KMS-11 (cell line): ENCODE measurements around the gene TMOD1.

Source experiments
- H2AFZ ChIP-seq: fragments of 200-600 bp; sonication (generic); 2 replicates; pipeline ENCODE4 v1.6.1; 2016; ENCODE audit warnings: antibody characterized with exemption, mixed run types, low read depth
- H3K27ac ChIP-seq: fragments of 200-600 bp; sonication (generic); 2 replicates; pipeline ENCODE4 v1.6.1; 2016; ENCODE audit warnings: mild to moderate bottlenecking, mixed run types
- H3K27me3 ChIP-seq: fragments of 200-600 bp; sonication (generic); 2 replicates; pipeline ENCODE4 v1.6.1; 2017; ENCODE audit warnings: mild to moderate bottlenecking, low read depth, mixed run types, moderate library complexity; ENCODE audit not compliant: insufficient read depth
- H3K36me3 ChIP-seq: fragments of 200-600 bp; sonication (generic); 2 replicates; pipeline ENCODE4 v1.6.1; 2017; ENCODE audit warnings: mild to moderate bottlenecking, mixed run types; ENCODE audit not compliant: insufficient read depth
- H3K4me1 ChIP-seq: fragments of 200-600 bp; sonication (generic); 2 replicates; pipeline ENCODE4 v1.6.1; 2016; ENCODE audit warnings: mild to moderate bottlenecking, low read depth, mixed run types; ENCODE audit not compliant: poor library complexity, severe bottlenecking
- H3K4me2 ChIP-seq: fragments of 200-600 bp; sonication (generic); 2 replicates; pipeline ENCODE4 v1.7.0; 2016; ENCODE audit warnings: mild to moderate bottlenecking, mixed run types
- H3K4me3 ChIP-seq: fragments of 200-600 bp; sonication (generic); IDR thresholded peaks from 2 replicates; pipeline ENCODE4 v1.6.1; 2017; ENCODE audit warnings: low read depth, low read length, mixed read lengths; ENCODE audit not compliant: insufficient read depth
- H3K79me2 ChIP-seq: fragments of 200-600 bp; sonication (generic); 2 replicates; pipeline ENCODE4 v1.6.1; 2016; ENCODE audit warnings: low read depth, mixed run types; ENCODE audit not compliant: insufficient read depth
- H3K9ac ChIP-seq: fragments of 200-600 bp; sonication (generic); 2 replicates; pipeline ENCODE4 v1.6.1; 2016; ENCODE audit warnings: mild to moderate bottlenecking, mixed run types
- H4K20me1 ChIP-seq: fragments of 200-600 bp; sonication (generic); 2 replicates; pipeline ENCODE4 v1.6.1; 2016; ENCODE audit warnings: mild to moderate bottlenecking, mixed run types; ENCODE audit not compliant: insufficient read depth
- TF ChIP-seq, protein P1 (sequence below): fragments of 200-600 bp; sonication (generic); conservative IDR thresholded peaks from 2 replicates; pipeline ENCODE4 v1.6.1; 2017; ENCODE audit warnings: low read depth, mild to moderate bottlenecking, antibody characterized with exemption, low read length, moderate library complexity, mixed read lengths

Gene TMOD1

DNA sequence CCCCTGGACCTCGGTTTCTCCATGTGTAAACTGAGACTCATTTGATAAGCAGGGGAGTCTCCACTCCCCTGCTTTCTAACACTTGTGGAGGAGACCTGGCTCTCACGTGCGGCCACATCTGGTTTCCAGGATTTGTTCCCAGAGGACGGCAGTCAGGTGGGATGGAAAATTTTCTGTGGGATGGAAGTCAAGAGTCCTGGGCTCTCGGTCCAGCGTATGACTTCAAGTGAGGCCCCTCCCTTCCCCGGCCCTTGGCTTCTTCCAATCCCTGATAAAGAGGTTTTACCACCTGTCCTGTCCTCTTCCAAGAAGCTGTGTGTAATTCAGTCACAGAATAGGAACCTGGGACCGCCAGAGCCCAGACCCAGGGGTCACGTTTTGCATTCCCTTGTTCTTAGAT, 35.0 kb downstream of the TMOD1 start:
- Histone ChIP-seq H3K4me3 (no peak overlapping the region), H3K4me2 (no peak overlapping the region), H3K27me3 (no peaks in the 10 kb centered on the region), H3K36me3 (0 out of 2 replicates have a peak, but pooled peaks cover 3% of the 10 kb centered on the region), H4K20me1 (no peaks in the 10 kb centered on the region), H3K9ac (no peak overlapping the region), H3K4me1 (no peaks in the 10 kb centered on the region), H3K27ac (no peak overlapping the region), H3K79me2 (no peaks in the 10 kb centered on the region), H2AFZ (no peak overlapping the region)
- TF ChIP-seq, protein P1, sequence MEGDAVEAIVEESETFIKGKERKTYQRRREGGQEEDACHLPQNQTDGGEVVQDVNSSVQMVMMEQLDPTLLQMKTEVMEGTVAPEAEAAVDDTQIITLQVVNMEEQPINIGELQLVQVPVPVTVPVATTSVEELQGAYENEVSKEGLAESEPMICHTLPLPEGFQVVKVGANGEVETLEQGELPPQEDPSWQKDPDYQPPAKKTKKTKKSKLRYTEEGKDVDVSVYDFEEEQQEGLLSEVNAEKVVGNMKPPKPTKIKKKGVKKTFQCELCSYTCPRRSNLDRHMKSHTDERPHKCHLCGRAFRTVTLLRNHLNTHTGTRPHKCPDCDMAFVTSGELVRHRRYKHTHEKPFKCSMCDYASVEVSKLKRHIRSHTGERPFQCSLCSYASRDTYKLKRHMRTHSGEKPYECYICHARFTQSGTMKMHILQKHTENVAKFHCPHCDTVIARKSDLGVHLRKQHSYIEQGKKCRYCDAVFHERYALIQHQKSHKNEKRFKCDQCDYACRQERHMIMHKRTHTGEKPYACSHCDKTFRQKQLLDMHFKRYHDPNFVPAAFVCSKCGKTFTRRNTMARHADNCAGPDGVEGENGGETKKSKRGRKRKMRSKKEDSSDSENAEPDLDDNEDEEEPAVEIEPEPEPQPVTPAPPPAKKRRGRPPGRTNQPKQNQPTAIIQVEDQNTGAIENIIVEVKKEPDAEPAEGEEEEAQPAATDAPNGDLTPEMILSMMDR, result no peak

DNA sequence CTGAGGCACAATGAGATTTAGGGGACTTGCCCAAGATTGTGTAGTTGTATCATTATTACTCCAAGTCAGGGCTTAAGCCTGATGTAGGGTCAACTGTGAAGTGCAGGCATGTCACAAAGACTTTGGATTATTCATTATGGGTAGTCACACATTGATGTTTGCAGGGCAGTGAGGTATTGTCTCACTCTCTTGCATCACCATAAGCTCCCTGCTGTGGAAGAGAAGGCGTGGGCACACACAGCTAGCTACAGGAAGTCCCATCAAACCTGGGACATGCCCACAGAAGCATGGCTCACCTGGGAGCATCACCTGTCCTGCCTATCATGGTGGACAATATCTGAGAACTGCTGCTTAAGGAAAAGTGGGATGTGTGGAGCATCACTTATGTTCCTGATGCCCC, 42.1 kb downstream of the TMOD1 start:
- no peaks in the 10 kb centered on the region for H3K36me3 ChIP-seq
- H3K4me1 ChIP-seq, result no peaks in the 10 kb centered on the region
- no peaks in the 10 kb centered on the region for H3K79me2 ChIP-seq
- no peak overlapping the region for H3K4me3 ChIP-seq
- TF ChIP-seq, protein P1, result no peak
- no peak overlapping the region for H3K9ac ChIP-seq
- no peak overlapping the region for H3K4me2 ChIP-seq
- H2AFZ ChIP-seq, result no peak overlapping the region
- no peaks in the 10 kb centered on the region for H4K20me1 ChIP-seq
- no peak overlapping the region for H3K27ac ChIP-seq
- no peaks in the 10 kb centered on the region for H3K27me3 ChIP-seq

DNA sequence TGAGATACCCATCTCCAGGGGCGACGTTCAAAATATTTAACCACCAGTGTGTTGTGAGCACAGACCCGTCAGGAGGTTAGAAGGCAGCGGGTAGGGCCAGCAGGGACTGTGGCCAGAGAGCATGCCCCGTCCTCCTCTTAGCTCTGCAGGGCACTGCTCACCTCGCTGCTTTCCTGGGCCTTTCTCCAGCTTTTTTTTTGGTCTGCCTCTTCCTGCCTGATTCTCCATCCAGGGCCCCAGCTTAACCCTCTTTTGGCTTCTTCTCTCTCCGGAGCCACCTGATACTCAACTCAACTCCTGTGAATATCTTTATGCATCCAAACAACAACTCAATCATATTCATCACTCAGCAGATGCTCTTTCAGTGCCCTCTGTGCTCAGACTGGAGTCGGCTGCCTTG, 44.0 kb downstream of the TMOD1 start:
- Histone ChIP-seq H3K9ac (no peak overlapping the region), H4K20me1 (no peaks in the 10 kb centered on the region), H3K4me1 (no peaks in the 10 kb centered on the region), H2AFZ (no peak overlapping the region), H3K36me3 (no peaks in the 10 kb centered on the region), H3K4me3 (no peak overlapping the region), H3K27ac (no peak overlapping the region), H3K27me3 (no peaks in the 10 kb centered on the region), H3K4me2 (no peak overlapping the region), H3K79me2 (no peaks in the 10 kb centered on the region)
- TF ChIP-seq, protein P1, result no peak

DNA sequence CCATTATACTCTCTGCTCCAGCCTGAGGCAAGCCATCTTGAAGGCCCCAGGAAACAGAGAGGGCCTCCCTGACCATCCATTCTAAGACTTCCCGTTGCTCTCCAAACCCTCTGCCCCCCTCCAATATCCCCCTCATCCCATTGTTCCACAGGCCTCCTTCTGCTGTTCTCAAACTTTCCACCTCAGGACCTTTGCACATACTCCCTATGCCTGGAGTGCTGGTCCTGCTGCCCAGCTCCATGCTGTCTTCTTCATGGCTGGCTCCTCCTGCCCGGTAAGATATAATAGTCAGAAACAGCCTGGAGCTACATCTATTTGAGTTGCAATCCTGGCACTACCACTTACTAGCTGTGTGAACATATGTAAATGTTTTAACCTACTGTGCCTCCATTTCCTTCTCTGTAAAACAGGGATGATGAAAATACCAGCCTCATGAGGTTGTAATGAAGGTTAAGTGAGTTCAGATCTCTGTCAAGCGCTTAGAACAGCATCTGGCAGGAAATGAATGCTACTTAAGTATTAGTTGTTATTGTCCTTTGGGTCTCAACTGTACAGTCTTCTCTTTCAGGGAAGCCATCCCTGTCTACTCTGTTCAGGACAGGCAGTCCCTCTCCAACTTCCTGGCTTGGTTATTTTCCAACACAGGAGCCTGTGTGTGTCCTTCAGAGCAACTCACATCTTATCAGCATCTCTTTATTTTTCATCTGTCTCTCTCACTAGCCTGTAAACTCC, 45.8 kb downstream of the TMOD1 start:
- Histone ChIP-seq H3K4me2 (no peak overlapping the region), H3K36me3 (no peaks in the 10 kb centered on the region), H3K4me3 (no peak overlapping the region), H3K4me1 (no peaks in the 10 kb centered on the region), H3K9ac (no peak overlapping the region), H2AFZ (no peak overlapping the region), H4K20me1 (no peaks in the 10 kb centered on the region), H3K27ac (no peak overlapping the region), H3K27me3 (no peaks in the 10 kb centered on the region), H3K79me2 (no peaks in the 10 kb centered on the region)
- TF ChIP-seq, protein P1, result no peak
